H9 (cell line): ENCODE measurements around the gene PLCB1. TPM values are rescaled to one million over a fixed set of nuclear protein-coding genes. Genes with fewer than 3 reads are reported as not detected.

Source experiments
- DNase-seq: peaks from one replicate; pipeline ENCODE4 v3.0.0-alpha.2; 2017
- H2AFZ ChIP-seq: one replicate; pipeline ENCODE4 v1.6.1; 2013; ENCODE audit warnings: mild to moderate bottlenecking, low read length, control low read depth, moderate library complexity
- H2AK5ac ChIP-seq: 2 replicates; pipeline ENCODE4 v1.6.1; 2013; ENCODE audit warnings: low read length, control low read depth, mixed read lengths; ENCODE audit not compliant: insufficient read length
- H2BK120ac ChIP-seq: one replicate; pipeline ENCODE4 v1.6.1; 2013; ENCODE audit warnings: low read depth, mild to moderate bottlenecking, low read length, control low read depth, inconsistent platforms; ENCODE audit not compliant: poor library complexity, severe bottlenecking
- H2BK12ac ChIP-seq: 2 replicates; pipeline ENCODE4 v1.6.1; 2013; ENCODE audit warnings: low read length, control low read depth, mixed read lengths, low read depth; ENCODE audit not compliant: insufficient read length
- H2BK15ac ChIP-seq: 2 replicates; pipeline ENCODE4 v1.6.1; 2013; ENCODE audit warnings: low read depth, low read length, control low read depth
- H2BK20ac ChIP-seq: one replicate; pipeline ENCODE4 v1.6.1; 2013; ENCODE audit warnings: low read depth, mild to moderate bottlenecking, low read length, control low read depth, inconsistent platforms; ENCODE audit not compliant: poor library complexity, severe bottlenecking
- H2BK5ac ChIP-seq: 2 replicates; pipeline ENCODE4 v1.6.1; 2013; ENCODE audit warnings: low read length, control low read depth, mixed read lengths; ENCODE audit not compliant: insufficient read length
- H3K14ac ChIP-seq: 2 replicates; pipeline ENCODE4 v1.6.1; 2013; ENCODE audit warnings: low read length, control low read depth; ENCODE audit not compliant: insufficient read depth
- H3K18ac ChIP-seq: 2 replicates; pipeline ENCODE4 v1.6.1; 2013; ENCODE audit warnings: low read depth, mild to moderate bottlenecking, mixed read lengths, low read length, control low read depth; ENCODE audit not compliant: insufficient read length
- H3K23ac ChIP-seq: 2 replicates; pipeline ENCODE4 v1.6.1; 2013; ENCODE audit warnings: low read length, control low read depth, mixed read lengths, low read depth; ENCODE audit not compliant: insufficient read length
- H3K23me2 ChIP-seq: 2 replicates; pipeline ENCODE4 v1.6.1; 2013; ENCODE audit warnings: low read depth, mild to moderate bottlenecking, mixed read lengths, low read length, control low read depth; ENCODE audit not compliant: insufficient read length, poor library complexity, severe bottlenecking
- H3K27ac ChIP-seq: 2 replicates; pipeline ENCODE4 v1.5.1; 2013; ENCODE audit warnings: low read length, control low read depth, mixed read lengths, low read depth; ENCODE audit not compliant: insufficient read length
- H3K27me3 ChIP-seq: 2 replicates; pipeline ENCODE4 v1.6.1; 2013; ENCODE audit warnings: low read length, control low read depth, inconsistent platforms; ENCODE audit not compliant: insufficient read depth
- H3K4ac ChIP-seq: 2 replicates; pipeline ENCODE4 v1.6.1; 2013; ENCODE audit warnings: low read depth, mild to moderate bottlenecking, control low read depth, inconsistent platforms, low read length, moderate library complexity
- H3K4me1 ChIP-seq: 2 replicates; pipeline ENCODE4 v1.6.1; 2013; ENCODE audit warnings: low read length, control low read depth, inconsistent platforms; ENCODE audit not compliant: insufficient read depth
- H3K4me2 ChIP-seq: 2 replicates; pipeline ENCODE4 v1.6.1; 2013; ENCODE audit warnings: low read length, control low read depth, mixed read lengths; ENCODE audit not compliant: insufficient read length, insufficient read depth
- H3K56ac ChIP-seq: 2 replicates; pipeline ENCODE4 v1.6.1; 2013; ENCODE audit warnings: low read depth, mild to moderate bottlenecking, mixed read lengths, low read length, control low read depth; ENCODE audit not compliant: insufficient read length
- H3K79me1 ChIP-seq: 2 replicates; pipeline ENCODE4 v1.6.1; 2013; ENCODE audit warnings: low read depth, mild to moderate bottlenecking, moderate library complexity, low read length, control low read depth, inconsistent platforms; ENCODE audit not compliant: insufficient read depth, poor library complexity, severe bottlenecking
- H3K79me2 ChIP-seq: 2 replicates; pipeline ENCODE4 v1.6.1; 2013; ENCODE audit warnings: low read length, control low read depth, inconsistent platforms; ENCODE audit not compliant: insufficient read depth
- H3K9ac ChIP-seq: 2 replicates; pipeline ENCODE4 v1.6.1; 2013; ENCODE audit warnings: low read length, control low read depth, mixed read lengths; ENCODE audit not compliant: insufficient read length; ENCODE audit errors: extremely low read depth
- H3K9me3 ChIP-seq: one replicate; pipeline ENCODE4 v1.6.1; 2013; ENCODE audit warnings: low read depth, low read length, inconsistent platforms; ENCODE audit not compliant: control insufficient read depth
- H3T11ph ChIP-seq: one replicate; pipeline ENCODE4 v1.6.1; 2013; ENCODE audit warnings: mild to moderate bottlenecking, low read length, control low read depth, inconsistent platforms
- H4K20me1 ChIP-seq: one replicate; pipeline ENCODE4 v1.6.1; 2013; ENCODE audit not compliant: control insufficient read depth, insufficient read length, insufficient read depth
- H4K5ac ChIP-seq: 2 replicates; pipeline ENCODE4 v1.6.1; 2013; ENCODE audit warnings: low read depth, mild to moderate bottlenecking, mixed read lengths, low read length, control low read depth; ENCODE audit not compliant: insufficient read length
- H4K8ac ChIP-seq: replicated peaks from 2 replicates; pipeline ENCODE4 v1.6.1; 2013; ENCODE audit warnings: low read length, control low read depth, mixed read lengths, low read depth; ENCODE audit not compliant: insufficient read length
- H4K91ac ChIP-seq: 2 replicates; pipeline ENCODE4 v1.6.1; 2013; ENCODE audit warnings: low read depth, mild to moderate bottlenecking, moderate library complexity, mixed read lengths, low read length, control low read depth; ENCODE audit not compliant: insufficient read length
- H3K27ac Mint-ChIP-seq, 3 experiments: 2 replicates in 2 of 3; 3 replicates in 1 of 3; pipeline ENCODE4 v1.8.0; 2020 to 2021; ENCODE audit warnings: mixed read lengths in 3 of 3, mild to moderate bottlenecking in 1 of 3, moderate library complexity in 1 of 3
- H3K27me3 Mint-ChIP-seq: 2 replicates; pipeline ENCODE4 v1.8.0; 2021; ENCODE audit warnings: low read depth, mild to moderate bottlenecking, moderate library complexity, mixed read lengths
- H3K36me3 Mint-ChIP-seq, 3 experiments: 2 replicates in 2 of 3; 3 replicates in 1 of 3; pipeline ENCODE4 v1.8.0; 2020 to 2021; ENCODE audit warnings: low read depth in 3 of 3, mixed read lengths in 3 of 3; ENCODE audit not compliant: insufficient read depth in 1 of 3
- H3K4me1 Mint-ChIP-seq, 2 experiments: 2 replicates each; pipeline ENCODE4 v1.8.0; 2020; ENCODE audit warnings: mixed read lengths in 2 of 2
- H3K4me3 Mint-ChIP-seq, 2 experiments: 2 replicates in 1 of 2; 3 replicates in 1 of 2; pipeline ENCODE4 v1.8.0; 2020 to 2021; ENCODE audit warnings: mild to moderate bottlenecking in 2 of 2, mixed read lengths in 2 of 2, moderate library complexity in 1 of 2
- H3K9me3 Mint-ChIP-seq, 2 experiments: 2 replicates in 1 of 2; 3 replicates in 1 of 2; pipeline ENCODE4 v1.8.0; 2020; ENCODE audit warnings: mild to moderate bottlenecking in 2 of 2, mixed read lengths in 2 of 2, moderate library complexity in 1 of 2
- WGBS: extraction: QIAGEN DNeasy Blood & Tissue Kit; methylation state at CpG from one replicate; pipeline ENCODE4 v1.1.7; 2013; ENCODE audit warnings: missing lambda C conversion rate, low lambda C conversion rate, mixed read lengths; ENCODE audit not compliant: insufficient read length; ENCODE audit errors: extremely low coverage; 5-methylcytosine and 5-hydroxymethylcytosine counted together
- total RNA-seq: library from RNA; stranded (reverse); gene quantifications from 2 replicates; pipeline ENCODE4 v1.2.1, GENCODE V29; 2021
- TF ChIP-seq, protein P1 (sequence below): fragments of 200-600 bp; sonication (generic); conservative IDR thresholded peaks from 3 replicates; pipeline ENCODE4 v1.8.0; 2021; ENCODE audit warnings: antibody characterized with exemption, mild to moderate bottlenecking

PLCB1 gene
- total RNA-seq, 1 experiment from 2014 or later = 11.5 TPM

DNA sequence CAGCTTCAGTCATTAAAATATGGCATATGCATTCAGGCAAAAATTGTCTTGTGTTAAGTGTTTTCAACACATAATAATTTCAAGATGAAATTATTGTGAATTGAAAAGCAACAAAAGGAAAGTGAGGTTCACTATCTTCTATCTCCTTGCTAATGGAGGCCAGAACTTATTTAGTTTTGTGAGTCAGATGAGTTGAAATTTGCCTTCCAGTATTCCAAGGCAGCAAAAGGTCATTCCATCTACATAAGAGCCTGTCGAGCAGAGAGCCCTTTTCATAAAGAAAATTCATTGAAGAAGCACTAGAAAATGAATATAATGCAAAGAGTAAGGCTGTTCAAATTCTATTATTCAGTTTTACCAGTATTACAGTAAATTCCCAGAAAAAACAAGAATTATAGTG lies 274.3 kb downstream of the PLCB1 start:
- no peaks in the 10 kb centered on the region; a peak in 1 of 5 replicates for H3K9me3 Mint-ChIP-seq

More for the DNA sequence above, 274.3 kb downstream of the PLCB1 start:
- Histone ChIP-seq H4K5ac (no peak overlapping the region), H2BK120ac (no peak overlapping the region), H4K8ac (no peak overlapping the region), H3K23ac (no peak overlapping the region), H3T11ph (no peak overlapping the region), H3K23me2 (no peaks in the 10 kb centered on the region), H2BK15ac (no peak overlapping the region), H2AFZ (no peak overlapping the region), H3K56ac (no peak overlapping the region), H3K14ac (no peak overlapping the region), H3K79me2 (no peaks in the 10 kb centered on the region), H3K4ac (no peak overlapping the region), H2AK5ac (no peak overlapping the region), H2BK5ac (no peak overlapping the region), H2BK12ac (no peak overlapping the region), H3K18ac (no peak overlapping the region), H2BK20ac (no peak overlapping the region), H4K20me1 (no peaks in the 10 kb centered on the region), H3K27me3 (no peaks in the 10 kb centered on the region), H3K9ac (no peak overlapping the region), H4K91ac (no peak overlapping the region), H3K27ac (no peak overlapping the region), H3K4me1 (no peaks in the 10 kb centered on the region), H3K9me3 (no peaks in the 10 kb centered on the region), H3K4me2 (no peak overlapping the region), H3K79me1 (no peaks in the 10 kb centered on the region)
- no peak for DNase-seq
- Mint-ChIP-seq H3K27ac (no peak overlapping the region), H3K4me3 (no peak overlapping the region), H3K4me1 (no peaks in the 10 kb centered on the region), H3K27me3 (no peaks in the 10 kb centered on the region), H3K36me3 (no peaks in the 10 kb centered on the region)
- TF ChIP-seq, protein P1, sequence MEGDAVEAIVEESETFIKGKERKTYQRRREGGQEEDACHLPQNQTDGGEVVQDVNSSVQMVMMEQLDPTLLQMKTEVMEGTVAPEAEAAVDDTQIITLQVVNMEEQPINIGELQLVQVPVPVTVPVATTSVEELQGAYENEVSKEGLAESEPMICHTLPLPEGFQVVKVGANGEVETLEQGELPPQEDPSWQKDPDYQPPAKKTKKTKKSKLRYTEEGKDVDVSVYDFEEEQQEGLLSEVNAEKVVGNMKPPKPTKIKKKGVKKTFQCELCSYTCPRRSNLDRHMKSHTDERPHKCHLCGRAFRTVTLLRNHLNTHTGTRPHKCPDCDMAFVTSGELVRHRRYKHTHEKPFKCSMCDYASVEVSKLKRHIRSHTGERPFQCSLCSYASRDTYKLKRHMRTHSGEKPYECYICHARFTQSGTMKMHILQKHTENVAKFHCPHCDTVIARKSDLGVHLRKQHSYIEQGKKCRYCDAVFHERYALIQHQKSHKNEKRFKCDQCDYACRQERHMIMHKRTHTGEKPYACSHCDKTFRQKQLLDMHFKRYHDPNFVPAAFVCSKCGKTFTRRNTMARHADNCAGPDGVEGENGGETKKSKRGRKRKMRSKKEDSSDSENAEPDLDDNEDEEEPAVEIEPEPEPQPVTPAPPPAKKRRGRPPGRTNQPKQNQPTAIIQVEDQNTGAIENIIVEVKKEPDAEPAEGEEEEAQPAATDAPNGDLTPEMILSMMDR = no peak
- no CpG with 5 or more reads among the region's 1 CpG for WGBS
